Gastrocnemius medialis (tissue), 4 donors: ENCODE results near the gene MX2. TPM values are rescaled to one million over a fixed set of nuclear protein-coding genes. Genes with fewer than 3 reads are reported as not detected.

Experiments
- ATAC-seq, 2 donors: fragments of 150-250 bp; one replicate each; pipeline ENCODE4 v1.9.1; 2016
- DNase-seq, 2 donors: peaks; one replicate each; pipeline ENCODE4 v3.0.0-alpha.2; 2019
- H3K27ac ChIP-seq, 4 donors: fragments of 200-600 bp; sonication (generic); 1 replicate in 1 of 4; 2 replicates in 3 of 4; pipeline ENCODE4 v1.5.1; 2016 to 2018; ENCODE audit warnings: mild to moderate bottlenecking in 2 of 4, moderate library complexity in 1 of 4
- H3K27me3 ChIP-seq, 3 donors: fragments of 200-600 bp; sonication (generic) in 2 of 3; 1 replicate in 1 of 3; 2 replicates in 2 of 3; pipeline versions ENCODE4 v1.5.1 to v1.6.0; 2016 to 2019; ENCODE audit warnings: mild to moderate bottlenecking in 1 of 3, moderate library complexity in 1 of 3
- H3K36me3 ChIP-seq, 2 donors: fragments of 200-600 bp; sonication (generic) in 1 of 2; one replicate each; pipeline ENCODE4 v1.5.1; 2017 to 2018
- H3K4me1 ChIP-seq, 2 donors: fragments of 200-600 bp; sonication (generic) in 1 of 2; one replicate each; pipeline ENCODE4 v1.5.1; 2016 to 2017; ENCODE audit warnings: mild to moderate bottlenecking in 2 of 2
- H3K4me3 ChIP-seq, 4 donors: fragments of 200-600 bp; sonication (generic) in 3 of 4; 1 replicate in 1 of 4; 2 replicates in 3 of 4; pipeline ENCODE4 v1.5.1; 2016 to 2019; ENCODE audit warnings: mild to moderate bottlenecking in 2 of 4
- H3K9me3 ChIP-seq, 3 donors: fragments of 200-600 bp; sonication (generic) in 2 of 3; 1 replicate in 1 of 3; 2 replicates in 2 of 3; pipeline ENCODE4 v1.5.1; 2016 to 2019
- CTCF ChIP-seq, 5 experiments: fragments of 450-650 bp in 3 of 5; fragments of 200-600 bp in 2 of 5; sonication (generic) in 2 of 5; IDR thresholded peaks in 4 of 5; conservative IDR thresholded peaks in 1 of 5; 1 replicate in 4 of 5; 2 replicates in 1 of 5; pipeline ENCODE4 v1.5.1; 2016 to 2019; ENCODE audit warnings: antibody characterized with exemption in 5 of 5, mild to moderate bottlenecking in 3 of 5, moderate library complexity in 3 of 5
- POLR2A ChIP-seq, 2 donors: fragments of 450-650 bp; IDR thresholded peaks; one replicate each; pipeline ENCODE4 v1.6.1; 2017; ENCODE audit warnings: antibody characterized with exemption in 2 of 2, mild to moderate bottlenecking in 2 of 2, moderate library complexity in 2 of 2
- in situ Hi-C, 4 donors: fragments of 200-750 bp; cut with MboI; loops; one replicate each; pipeline versions ENCODE4 v1.15.0 to v1.8.0; 2017; ENCODE audit warnings: low sequenced_read_pairs in 4 of 4
- intact Hi-C: fragments of 100-400 bp; cut with DNase I; formaldehyde crosslinking; loops from one replicate; pipeline ENCODE4 v1.15.1; 2023; ENCODE audit warnings: low total_unique reads
- total RNA-seq, 4 donors: library from RNA; depleted of rRNA; stranded (reverse); fragments of >200 nt; gene quantifications; one replicate each; pipeline versions ENCODE4 v1.1.0 to v1.2.3, GENCODE V29; 2016

Gene MX2
- total RNA-seq, 4 donors from 2014 or later: 1.1 to 6.8 (median 2.2) TPM

- Histone ChIP-seq H3K36me3 (no peaks in the 10 kb centered on the region), H3K27me3 (peaks cover 8 to 11% (median 10%) of the 10 kb centered on the region in 3 donors), H3K27ac (no peak overlapping the region), H3K4me1 (no peaks in the 10 kb centered on the region), H3K9me3 (no peaks in the 10 kb centered on the region), H3K4me3 (no peak overlapping the region)
- intact Hi-C loops (no loop called here), in situ Hi-C loops (loop anchor here in 1 of 4 donors (25.0 kb wide), 1 partner anchor 141 kb away; no protein-coding TSS in a partner anchor)
- no peak for DNase-seq
- TF ChIP-seq CTCF (IDR thresholded peaks at IDR 0.05 in 4 of 5, conservative IDR thresholded peaks at IDR 0.05 in 1 of 5): no peak
- no peak for ATAC-seq
Measured at GRCh38 chr21:41321211-41321907, 40.5 kb upstream of the MX2 start.

GRCh38 chr21:41321908-41322495, 39.8 kb upstream of the MX2 start:
- Histone ChIP-seq H3K27me3 (peaks cover 3 to 7% (median 4%) of the 10 kb centered on the region in 3 donors), H3K4me3 (no peak overlapping the region), H3K9me3 (no peaks in the 10 kb centered on the region), H3K27ac (no peak overlapping the region), H3K36me3 (no peaks in the 10 kb centered on the region), H3K4me1 (no peaks in the 10 kb centered on the region)
- TF ChIP-seq CTCF (IDR thresholded peaks at IDR 0.05 in 4 of 5, conservative IDR thresholded peaks at IDR 0.05 in 1 of 5) (no peak), POLR2A (IDR thresholded peaks at IDR 0.05) (no peak)
- in situ Hi-C loops: loop anchor here in 1 of 4 donors (25.0 kb wide), 1 partner anchor 140 kb away; no protein-coding TSS in a partner anchor
- DNase-seq (no peak), ATAC-seq (no peak)
- intact Hi-C loops: no loop called here

GRCh38 chr21:41322496-41323382, 39.1 kb upstream of the MX2 start:
- DNase-seq (no peak), ATAC-seq (no peak)
- no peak overlapping the region for H3K27ac ChIP-seq
- in situ Hi-C loops: loop anchor here in 1 of 4 donors (25.0 kb wide), 1 partner anchor 140 kb away; no protein-coding TSS in a partner anchor
- H3K9me3 ChIP-seq: no peaks in the 10 kb centered on the region
- no peak for TF ChIP-seq CTCF (IDR thresholded peaks at IDR 0.05 in 4 of 5, conservative IDR thresholded peaks at IDR 0.05 in 1 of 5)
- TF ChIP-seq POLR2A (IDR thresholded peaks at IDR 0.05): no peak
- no peaks in the 10 kb centered on the region for H3K36me3 ChIP-seq
- no peak overlapping the region for H3K4me3 ChIP-seq
- H3K4me1 ChIP-seq: no peaks in the 10 kb centered on the region
- intact Hi-C loops: no loop called here
- no peaks in the 10 kb centered on the region for H3K27me3 ChIP-seq

- H3K27me3 ChIP-seq: no peaks in the 10 kb centered on the region
- H3K36me3 ChIP-seq: no peaks in the 10 kb centered on the region
- DNase-seq (no peak), ATAC-seq (no peak)
- intact Hi-C loops (no loop called here), in situ Hi-C loops (no loop called here)
- TF ChIP-seq CTCF (IDR thresholded peaks at IDR 0.05 in 4 of 5, conservative IDR thresholded peaks at IDR 0.05 in 1 of 5) (no peak), POLR2A (IDR thresholded peaks at IDR 0.05) (no peak)
- no peak overlapping the region for H3K27ac ChIP-seq
- H3K9me3 ChIP-seq: no peaks in the 10 kb centered on the region
- no peak overlapping the region for H3K4me3 ChIP-seq
- H3K4me1 ChIP-seq: no peaks in the 10 kb centered on the region
Measured at GRCh38 chr21:41325138-41325912, 36.5 kb upstream of the MX2 start.
